Type B pancreatic cell (in vitro differentiated cells): Measurements from ENCODE around the gene DENND1B. TPM values are rescaled to one million over a fixed set of nuclear protein-coding genes. Genes with fewer than 3 reads are reported as not detected.

Source experiments
- DNase-seq: peaks from one replicate; pipeline ENCODE4 v3.0.0; 2021; ENCODE audit warnings: mixed read lengths; ENCODE audit not compliant: unreplicated experiment; ENCODE audit errors: extremely low spot score
- H3K27ac Mint-ChIP-seq: 2 replicates; pipeline ENCODE4 v1.8.0; 2021; ENCODE audit warnings: mild to moderate bottlenecking, mixed read lengths
- H3K27me3 Mint-ChIP-seq: 2 replicates; pipeline ENCODE4 v1.8.0; 2021; ENCODE audit warnings: mixed read lengths
- H3K36me3 Mint-ChIP-seq: 2 replicates; pipeline ENCODE4 v1.8.0; 2021; ENCODE audit warnings: mixed read lengths
- H3K4me1 Mint-ChIP-seq: one replicate; pipeline ENCODE4 v1.8.0; 2021; ENCODE audit warnings: mixed read lengths; ENCODE audit not compliant: unreplicated experiment
- H3K4me3 Mint-ChIP-seq: 2 replicates; pipeline ENCODE4 v1.8.0; 2021; ENCODE audit warnings: mild to moderate bottlenecking, mixed read lengths
- H3K9me3 Mint-ChIP-seq: 2 replicates; pipeline ENCODE4 v1.8.0; 2021; ENCODE audit warnings: mixed read lengths
- CTCF ChIP-seq: fragments of 200-600 bp; sonication (generic); conservative IDR thresholded peaks from 2 replicates; pipeline ENCODE4 v1.5.0; 2021; ENCODE audit warnings: antibody characterized with exemption, mild to moderate bottlenecking
- total RNA-seq: library from RNA; stranded (reverse); gene quantifications from 2 replicates; pipeline ENCODE4 v1.2.1, GENCODE V29; 2021; ENCODE audit warnings: low replicate concordance

The DENND1B gene
- total RNA-seq, 1 donor from 2014 or later, result 8.7 TPM

DNA sequence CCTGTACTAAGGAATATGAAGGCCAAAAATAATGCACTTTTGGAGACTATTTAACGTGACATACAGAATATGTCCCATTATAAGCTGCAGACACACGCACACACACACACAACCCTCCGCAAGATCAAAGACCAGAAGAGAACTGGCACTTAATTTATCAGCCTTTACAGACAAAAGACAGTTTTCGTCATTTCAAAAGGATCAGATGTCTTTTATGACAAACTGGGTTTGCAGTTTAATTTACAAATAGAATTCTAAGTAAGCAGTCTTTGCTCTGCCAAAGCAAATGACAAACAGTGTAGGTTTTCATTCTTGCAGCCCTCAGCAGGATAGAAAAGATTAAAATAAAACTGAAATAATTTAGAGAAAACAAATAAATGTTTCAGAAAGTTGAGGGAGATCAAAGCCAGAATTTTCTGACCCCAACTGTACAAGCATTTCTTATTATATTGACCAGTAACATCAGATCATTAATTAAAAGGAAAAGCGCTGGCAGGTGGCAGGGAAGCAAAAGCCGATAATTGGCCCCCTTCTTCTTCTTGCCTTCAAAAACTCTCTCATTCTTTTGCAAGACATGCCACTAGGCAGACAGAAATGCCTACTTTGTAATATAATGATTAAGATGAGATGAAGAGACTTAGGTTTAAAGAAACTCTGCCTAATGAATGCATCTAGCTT is 169.0 kb downstream of the DENND1B start:
- no peak for DNase-seq
- Mint-ChIP-seq H3K9me3 (no peaks in the 10 kb centered on the region), H3K4me3 (no peak overlapping the region)

GRCh38 chr1:197604302-197604701 is 171.0 kb downstream of the DENND1B start:
- H3K36me3 Mint-ChIP-seq, result no peaks in the 10 kb centered on the region

More for the DNA sequence above, 169.0 kb downstream of the DENND1B start:
- H3K27me3 Mint-ChIP-seq, result peaks cover 3% of the 10 kb centered on the region
- H3K4me1 Mint-ChIP-seq, result peaks cover 5% of the 10 kb centered on the region
- H3K27ac Mint-ChIP-seq, result no peak overlapping the region
- H3K36me3 Mint-ChIP-seq, result no peaks in the 10 kb centered on the region
- no peak for TF ChIP-seq CTCF

DNA sequence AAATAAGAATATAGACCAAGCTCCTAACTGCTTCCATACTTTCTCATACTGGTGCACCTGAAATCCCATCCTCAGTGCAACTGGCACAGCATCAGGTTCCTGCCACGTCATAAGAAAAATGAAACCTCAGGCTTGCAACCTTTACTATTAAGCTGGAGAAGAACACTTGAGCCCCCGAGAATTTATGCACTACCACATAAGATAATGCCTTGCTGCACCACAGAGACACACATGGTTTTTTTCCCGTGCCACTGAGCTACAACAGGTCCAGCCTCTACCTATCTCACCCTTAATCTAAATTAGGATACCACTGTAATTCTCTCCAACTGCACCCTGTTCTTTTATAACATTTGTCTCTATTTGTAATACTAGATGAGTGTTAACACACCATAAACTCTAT is 174.5 kb downstream of the DENND1B start:
- peaks cover 5% of the 10 kb centered on the region for H3K4me1 Mint-ChIP-seq
- H3K36me3 Mint-ChIP-seq, result no peaks in the 10 kb centered on the region
- no peak overlapping the region for H3K4me3 Mint-ChIP-seq
- no peaks in the 10 kb centered on the region for H3K27me3 Mint-ChIP-seq
- no peak for TF ChIP-seq CTCF
- no peak overlapping the region for H3K27ac Mint-ChIP-seq
- no peaks in the 10 kb centered on the region for H3K9me3 Mint-ChIP-seq
- DNase-seq, result no peak

More at GRCh38 chr1:197604302-197604701, 171.0 kb downstream of the DENND1B start:
- peaks cover 5% of the 10 kb centered on the region for H3K4me1 Mint-ChIP-seq
- H3K27ac Mint-ChIP-seq, result no peak overlapping the region
- no peaks in the 10 kb centered on the region for H3K9me3 Mint-ChIP-seq
- H3K4me3 Mint-ChIP-seq, result no peak overlapping the region
- peaks cover 3% of the 10 kb centered on the region for H3K27me3 Mint-ChIP-seq
- no peak for TF ChIP-seq CTCF
- no peak for DNase-seq

DNA sequence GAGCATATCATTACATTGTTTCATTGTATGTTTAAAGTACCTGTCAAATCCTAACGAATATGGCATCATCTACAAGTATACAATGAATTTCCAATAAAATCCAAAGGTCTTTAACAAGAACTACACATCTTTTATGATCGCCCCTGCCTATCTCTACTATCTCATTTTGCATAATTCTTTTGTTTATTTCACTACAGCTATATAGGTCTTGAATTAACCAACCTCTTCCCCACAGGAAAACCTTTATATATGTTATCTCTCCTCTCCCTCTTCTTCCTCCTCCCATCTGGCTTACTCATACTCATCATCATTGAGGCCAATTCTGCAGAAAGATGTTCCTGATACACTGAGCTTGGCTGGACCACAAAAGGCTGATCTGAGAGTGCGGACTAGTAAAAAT is 175.5 kb downstream of the DENND1B start:
- Mint-ChIP-seq H3K27ac (no peak overlapping the region), H3K4me3 (no peak overlapping the region), H3K27me3 (no peaks in the 10 kb centered on the region), H3K9me3 (no peaks in the 10 kb centered on the region), H3K4me1 (peaks cover 5% of the 10 kb centered on the region), H3K36me3 (no peaks in the 10 kb centered on the region)
- TF ChIP-seq CTCF, result no peak
- no peak for DNase-seq

DNA sequence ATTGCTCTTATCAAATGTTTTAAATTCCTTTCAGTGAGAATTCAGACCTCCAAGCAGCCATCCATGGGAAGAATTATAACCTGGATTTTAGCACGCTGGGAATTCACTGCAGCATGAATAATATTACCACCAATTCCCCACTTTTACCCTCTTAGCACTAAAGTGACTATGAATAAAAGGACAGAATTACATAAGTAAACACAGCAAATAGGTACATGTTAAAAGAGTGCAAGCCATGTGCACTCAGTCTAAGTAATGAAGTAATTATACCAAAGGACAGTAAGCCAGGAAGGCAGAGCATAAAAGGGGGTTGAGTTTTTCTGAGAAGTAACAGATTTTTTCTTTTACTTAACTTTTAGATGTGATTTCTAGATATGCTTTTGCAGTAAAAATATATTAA is 176.3 kb downstream of the DENND1B start:
- Mint-ChIP-seq H3K27me3 (no peaks in the 10 kb centered on the region), H3K36me3 (no peaks in the 10 kb centered on the region)

More for the DNA sequence above, 176.3 kb downstream of the DENND1B start:
- TF ChIP-seq CTCF, result no peak
- H3K4me1 Mint-ChIP-seq, result peaks cover under 1% of the 10 kb centered on the region
- no peak overlapping the region for H3K27ac Mint-ChIP-seq
- H3K9me3 Mint-ChIP-seq, result no peaks in the 10 kb centered on the region
- DNase-seq, result no peak
- H3K4me3 Mint-ChIP-seq, result no peak overlapping the region
